IMR-90 (cell line): ENCODE results near the gene USH2A. TPM values are rescaled to one million over a fixed set of nuclear protein-coding genes. Genes with fewer than 3 reads are reported as not detected.

Experiments used
- ATAC-seq: fragments of 200-7000 bp; cut with Tn5 transposase; 2 replicates; pipeline ENCODE4 v1.9.1; 2020; ENCODE audit warnings: low read depth, mild to moderate bottlenecking, moderate library complexity
- BruUV-seq: library from RNA; stranded (reverse); fragments of 400-500 nt; replicated peaks from 2 replicates; lab custom pipeline; 2021; lab: Mats Ljungman, UMichigan
- CTCF ChIA-PET: fragments of 300-600 bp; formaldehyde crosslinking; extraction: SDS; loops from one replicate; lab custom pipeline; 2021; ENCODE audit warnings: antibody characterized with exemption; lab: Yijun Ruan, JAX
- POLR2A ChIA-PET: fragments of 300-600 bp; sonication (Branson Sonifier 250); formaldehyde crosslinking; loops from one replicate; lab custom pipeline; 2022; ENCODE audit warnings: antibody characterized with exemption; ENCODE audit not compliant: unreplicated experiment; lab: Charles Lee
- DNase-seq: peaks from one replicate; pipeline ENCODE4 v3.0.0; 2013
- H2AFZ ChIP-seq: replicated peaks from 2 replicates; pipeline ENCODE3; 2013; ENCODE audit warnings: low read length, mild to moderate bottlenecking; ENCODE audit not compliant: poor library complexity
- H2AK5ac ChIP-seq: 2 replicates; pipeline ENCODE4 v1.6.1; 2013; ENCODE audit warnings: low read depth, low read length, inconsistent platforms
- H2AK9ac ChIP-seq: replicated peaks from 2 replicates; pipeline ENCODE3; 2013; ENCODE audit warnings: mild to moderate bottlenecking, low read depth, low read length, moderate library complexity; ENCODE audit not compliant: poor library complexity
- H2BK120ac ChIP-seq: 2 replicates; pipeline ENCODE4 v1.6.1; 2013; ENCODE audit warnings: low read depth, low read length, inconsistent platforms
- H2BK15ac ChIP-seq: 3 replicates; pipeline ENCODE4 v1.6.1; 2013; ENCODE audit warnings: low read depth, low read length, inconsistent platforms
- H2BK20ac ChIP-seq: 2 replicates; pipeline ENCODE4 v1.6.1; 2013; ENCODE audit warnings: low read depth, mild to moderate bottlenecking, inconsistent platforms, low read length, moderate library complexity
- H2BK5ac ChIP-seq: 2 replicates; pipeline ENCODE4 v1.6.1; 2013; ENCODE audit warnings: mild to moderate bottlenecking, low read depth, low read length, inconsistent platforms; ENCODE audit not compliant: poor library complexity, severe bottlenecking
- H3K14ac ChIP-seq: replicated peaks from 2 replicates; pipeline ENCODE4 v1.6.1; 2013; ENCODE audit warnings: low read depth, low read length, inconsistent platforms
- H3K18ac ChIP-seq: 2 replicates; pipeline ENCODE4 v1.6.1; 2013; ENCODE audit warnings: low read depth, low read length, control low read depth
- H3K23ac ChIP-seq: 2 replicates; pipeline ENCODE4 v1.6.1; 2013; ENCODE audit warnings: low read depth, low read length, inconsistent platforms
- H3K27ac ChIP-seq: 2 replicates; pipeline ENCODE4 v1.5.1; 2013; ENCODE audit warnings: mild to moderate bottlenecking, control low read depth, low read length; ENCODE audit not compliant: insufficient read depth
- H3K27me3 ChIP-seq: 2 replicates; pipeline ENCODE4 v1.6.1; 2013; ENCODE audit warnings: low read length; ENCODE audit not compliant: control insufficient read depth, insufficient read depth
- H3K36me3 ChIP-seq: 2 replicates; pipeline ENCODE4 v1.6.1; 2013; ENCODE audit warnings: low read length, mixed read lengths; ENCODE audit not compliant: control insufficient read depth, insufficient read depth
- H3K4ac ChIP-seq: 2 replicates; pipeline ENCODE4 v1.6.1; 2013; ENCODE audit warnings: low read depth, low read length, inconsistent platforms
- H3K4me1 ChIP-seq: 2 replicates; pipeline ENCODE4 v1.6.1; 2013; ENCODE audit warnings: low read length, mixed read lengths; ENCODE audit not compliant: control insufficient read depth, insufficient read depth
- H3K4me2 ChIP-seq: 2 replicates; pipeline ENCODE4 v1.6.1; 2013; ENCODE audit warnings: low read depth, mild to moderate bottlenecking, control low read depth, low read length, moderate library complexity
- H3K4me3 ChIP-seq: 2 replicates; pipeline ENCODE4 v1.5.1; 2013; ENCODE audit warnings: low read depth, mild to moderate bottlenecking, control low read depth, low read length, moderate library complexity; ENCODE audit not compliant: insufficient read depth
- H3K56ac ChIP-seq: 2 replicates; pipeline ENCODE4 v1.6.1; 2013; ENCODE audit warnings: low read length, inconsistent platforms; ENCODE audit not compliant: insufficient read depth; ENCODE audit errors: extremely low read depth
- H3K79me1 ChIP-seq, 2 experiments: 2 replicates each; pipeline ENCODE4 v1.6.1; 2013; ENCODE audit warnings: low read length in 2 of 2, inconsistent platforms in 1 of 2, low read depth in 1 of 2
- H3K9ac ChIP-seq: 2 replicates; pipeline ENCODE4 v1.6.1; 2013; ENCODE audit warnings: low read depth, low read length, control low read depth
- H3K9me1 ChIP-seq: 2 replicates; pipeline ENCODE4 v1.6.1; 2013; ENCODE audit warnings: low read length, inconsistent platforms; ENCODE audit not compliant: insufficient read depth
- H3K9me3 ChIP-seq: 2 replicates; pipeline ENCODE4 v1.6.1; 2013; ENCODE audit warnings: low read length; ENCODE audit not compliant: control insufficient read depth, insufficient read depth
- H4K20me1 ChIP-seq: 2 replicates; pipeline ENCODE4 v1.6.1; 2013; ENCODE audit warnings: low read length, inconsistent platforms; ENCODE audit not compliant: insufficient read depth
- H4K5ac ChIP-seq: 2 replicates; pipeline ENCODE4 v1.6.1; 2013; ENCODE audit warnings: mild to moderate bottlenecking, low read depth, low read length, control low read depth
- H4K8ac ChIP-seq, 2 experiments: 2 replicates each; pipeline ENCODE4 v1.6.1; 2013; ENCODE audit warnings: low read depth in 2 of 2, low read length in 2 of 2, control low read depth in 1 of 2, inconsistent platforms in 1 of 2
- H4K91ac ChIP-seq: 2 replicates; pipeline ENCODE4 v1.6.1; 2013; ENCODE audit warnings: low read depth, low read length, inconsistent platforms; ENCODE audit not compliant: insufficient read depth
- CTCF ChIP-seq: conservative IDR thresholded peaks from 2 replicates; pipeline ENCODE4 v1.5.1; 2012; ENCODE audit warnings: mild to moderate bottlenecking, low read depth, low read length, improper control_type of control experiment
- MAFK ChIP-seq: IDR thresholded peaks from 2 replicates; pipeline ENCODE4 v1.6.1; 2012; ENCODE audit warnings: low read depth, low read length, improper control_type of control experiment
- NFE2L2 ChIP-seq: fragments of 150-350 bp; IDR thresholded peaks from 2 replicates; pipeline ENCODE4 v1.6.1; 2016; ENCODE audit warnings: low read depth, mild to moderate bottlenecking, low read length
- RAD21 ChIP-seq: IDR thresholded peaks from 2 replicates; pipeline ENCODE4 v1.6.1; 2012; ENCODE audit warnings: low read length, improper control_type of control experiment
- SMC3 ChIP-seq: fragments of 150-350 bp; IDR thresholded peaks from 2 replicates; pipeline ENCODE4 v1.6.1; 2016; ENCODE audit warnings: low read depth, mild to moderate bottlenecking, antibody characterized with exemption, low read length, moderate library complexity
- USF2 ChIP-seq: fragments of 150-350 bp; IDR thresholded peaks from 2 replicates; pipeline ENCODE4 v1.6.1; 2017; ENCODE audit warnings: mild to moderate bottlenecking, antibody characterized with exemption, low read length, low read depth
- WGBS, 2 experiments: methylation state at CpG; one replicate each; pipeline versions ENCODE4 v1.1.5 to v1.1.7; 2013; ENCODE audit warnings: missing lambda C conversion rate in 2 of 2; ENCODE audit not compliant: insufficient read length in 1 of 2; ENCODE audit errors: extremely low coverage in 2 of 2; 5-methylcytosine and 5-hydroxymethylcytosine counted together
- dilution Hi-C: fragments of 300-500 bp; cut with HindIII; formaldehyde crosslinking; loops from one replicate; pipeline ENCODE4 v1.14.3; 2018; ENCODE audit warnings: low sequenced_read_pairs; ENCODE audit not compliant: unreplicated experiment
- in situ Hi-C: fragments of 300-500 bp; cut with MboI; formaldehyde crosslinking; loops from 3 replicates; pipeline ENCODE4 v1.14.3; 2019; ENCODE audit warnings: low sequenced_read_pairs, inconsistent platforms, mixed read lengths
- intact Hi-C: fragments of 100-400 bp; cut with micrococcal nuclease; formaldehyde crosslinking; loops from 2 replicates; pipeline ENCODE4 v1.10.0; 2022
- polyA plus RNA-seq, 3 experiments: library from polyadenylated mRNA; depleted of rRNA; stranded (reverse); fragments of >200 nt; gene quantifications; 2 replicates each; pipeline ENCODE4 v1.2.3, GENCODE V29; 2012; ENCODE audit warnings: low replicate concordance in 1 of 3
- total RNA-seq: library from RNA; depleted of rRNA; stranded (reverse); fragments of >200 nt; gene quantifications from 2 replicates; pipeline ENCODE4 v1.2.3, GENCODE V29; 2012

The USH2A gene
- total and polyA plus RNA-seq, 2 of the 4 experiments (the other 2 are of a cell fraction) = under 0.01 to 0.02 TPM

DNA sequence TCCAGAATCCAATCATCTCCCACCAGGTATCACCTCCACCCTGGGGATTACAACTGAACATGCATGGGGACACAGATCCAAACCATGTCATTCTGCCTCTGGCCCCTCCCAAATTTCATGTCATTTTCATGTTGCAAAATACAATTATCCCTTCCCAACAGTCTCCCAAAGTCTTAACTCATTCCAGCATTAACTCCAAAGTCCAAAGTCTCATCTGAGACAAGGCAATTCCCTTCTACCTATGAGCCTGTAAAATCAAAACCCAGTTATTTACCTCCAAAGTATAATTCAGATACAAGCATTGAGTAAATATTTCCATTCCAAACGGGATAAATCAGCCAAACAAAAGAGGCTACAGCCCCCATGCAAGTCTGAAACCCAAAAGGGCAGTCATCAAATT, 73.1 kb downstream of the USH2A start:
- H3K14ac ChIP-seq = no peak overlapping the region
- dilution Hi-C loops = no loop called here
- H2BK20ac ChIP-seq = no peak overlapping the region
- H3K9me3 ChIP-seq = no peaks in the 10 kb centered on the region
- intact Hi-C loops = no loop called here
- no peak overlapping the region for H3K23ac ChIP-seq
- H2BK5ac ChIP-seq = no peak overlapping the region
- H3K4me3 ChIP-seq = no peak overlapping the region
- no peak overlapping the region for H2AK9ac ChIP-seq
- no peak for TF ChIP-seq RAD21
- TF ChIP-seq MAFK = no peak
- no peak for TF ChIP-seq CTCF
- TF ChIP-seq NFE2L2 = no peak
- no peak for TF ChIP-seq USF2
- TF ChIP-seq SMC3 = no peak
- DNase-seq (no peak), ATAC-seq (no peak)
- H4K91ac ChIP-seq = no peak overlapping the region
- no peak overlapping the region for H4K5ac ChIP-seq
- ChIA-PET CTCF (no interaction called here), POLR2A (no interaction called here)
- H2BK120ac ChIP-seq = no peak overlapping the region
- BruUV-seq = no TSS peak
- no CpG with 5 or more reads among the region's 1 CpG for WGBS, 2 experiments
- no peaks in the 10 kb centered on the region for H3K79me1 ChIP-seq
- no peak overlapping the region for H3K9ac ChIP-seq
- H3K27me3 ChIP-seq = no peaks in the 10 kb centered on the region
- H2AFZ ChIP-seq = no peak overlapping the region
- H3K4me2 ChIP-seq = no peak overlapping the region
- no peak overlapping the region for H3K56ac ChIP-seq
- no peak overlapping the region for H4K8ac ChIP-seq
- no peak overlapping the region for H2BK15ac ChIP-seq
- H2AK5ac ChIP-seq = no peak overlapping the region
- no peak overlapping the region for H3K4ac ChIP-seq
- no peaks in the 10 kb centered on the region for H4K20me1 ChIP-seq
- no peaks in the 10 kb centered on the region for H3K4me1 ChIP-seq
- no peak overlapping the region for H3K18ac ChIP-seq
- in situ Hi-C loops = no loop called here
- no peaks in the 10 kb centered on the region for H3K36me3 ChIP-seq
- H3K9me1 ChIP-seq = no peaks in the 10 kb centered on the region
- H3K27ac ChIP-seq = no peak overlapping the region
